Subcutaneous abdominal adipose tissue (tissue), 5 donors: Measurements from ENCODE around the gene HMGCS2.

Experiments used
- H3K27ac ChIP-seq: one replicate; pipeline ENCODE4 v1.7.0; 2013; ENCODE audit warnings: low read depth, mild to moderate bottlenecking, inconsistent platforms, low read length, moderate library complexity
- H3K27me3 ChIP-seq, 5 donors: one replicate each; pipeline ENCODE4 v1.7.0; 2013; ENCODE audit warnings: low read length in 5 of 5, inconsistent platforms in 1 of 5; ENCODE audit not compliant: control insufficient read depth in 5 of 5, insufficient read depth in 4 of 5
- H3K36me3 ChIP-seq, 5 donors: one replicate each; pipeline ENCODE4 v1.7.0; 2013; ENCODE audit warnings: low read length in 5 of 5; ENCODE audit not compliant: control insufficient read depth in 5 of 5, insufficient read depth in 5 of 5
- H3K4me1 ChIP-seq, 5 donors: one replicate each; pipeline ENCODE4 v1.7.0; 2013; ENCODE audit warnings: low read length in 5 of 5, mild to moderate bottlenecking in 3 of 5, moderate library complexity in 1 of 5; ENCODE audit not compliant: control insufficient read depth in 5 of 5, insufficient read depth in 5 of 5
- H3K4me3 ChIP-seq, 5 donors: one replicate each; pipeline ENCODE4 v1.7.0; 2013; ENCODE audit warnings: low read length in 5 of 5, low read depth in 1 of 5
- H3K9ac ChIP-seq, 5 donors: one replicate each; pipeline ENCODE4 v1.7.0; 2013; ENCODE audit warnings: low read length in 5 of 5, mild to moderate bottlenecking in 4 of 5, moderate library complexity in 3 of 5
- H3K9me3 ChIP-seq, 5 donors: one replicate each; pipeline ENCODE4 v1.7.0; 2013; ENCODE audit warnings: low read length in 5 of 5; ENCODE audit not compliant: control insufficient read depth in 5 of 5
- donor health status: healthy.
- donor health status: healthy.
- donor health status: healthy.
- donor health status: healthy.
- donor health status: healthy.

HMGCS2 gene

GRCh38 chr1:119779869-119780356 lies 11.2 kb upstream of the HMGCS2 start:
- H3K4me3 ChIP-seq = peak overlapping the region in 4 of 5 donors; percentile 19 to 56 (median 37)
- H3K4me1 ChIP-seq = peaks cover 0 to 29% (median 24%) of the 10 kb centered on the region in 5 donors
- H3K27me3 ChIP-seq = no peaks in the 10 kb centered on the region

GRCh38 chr1:119778886-119779560 lies 10.3 kb upstream of the HMGCS2 start:
- Histone ChIP-seq H3K9ac (no peak overlapping the region), H3K4me1 (peaks cover 0 to 23% (median 19%) of the 10 kb centered on the region in 5 donors), H3K27ac (no peak overlapping the region)

More at GRCh38 chr1:119779869-119780356, 11.2 kb upstream of the HMGCS2 start:
- Histone ChIP-seq H3K27ac (no peak overlapping the region), H3K36me3 (no peaks in the 10 kb centered on the region), H3K9me3 (no peaks in the 10 kb centered on the region), H3K9ac (peak overlapping the region in 1 of 5 donors; percentile 16)

GRCh38 chr1:119778359-119778758 lies 9.7 kb upstream of the HMGCS2 start:
- Histone ChIP-seq H3K36me3 (no peaks in the 10 kb centered on the region), H3K27ac (no peak overlapping the region), H3K9ac (no peak overlapping the region), H3K9me3 (no peaks in the 10 kb centered on the region), H3K4me3 (no peak overlapping the region), H3K4me1 (peaks cover 0 to 22% (median 15%) of the 10 kb centered on the region in 5 donors), H3K27me3 (no peaks in the 10 kb centered on the region)

More at GRCh38 chr1:119778886-119779560, 10.3 kb upstream of the HMGCS2 start:
- Histone ChIP-seq H3K9me3 (no peaks in the 10 kb centered on the region), H3K27me3 (no peaks in the 10 kb centered on the region), H3K4me3 (no peak overlapping the region), H3K36me3 (no peaks in the 10 kb centered on the region)

- H3K4me1 ChIP-seq = peaks cover 0 to 10% (median 4%) of the 10 kb centered on the region in 5 donors
- no peak overlapping the region for H3K4me3 ChIP-seq
- H3K9ac ChIP-seq = no peak overlapping the region
- H3K9me3 ChIP-seq = no peaks in the 10 kb centered on the region
- no peak overlapping the region for H3K27ac ChIP-seq
- H3K27me3 ChIP-seq = no peaks in the 10 kb centered on the region
- H3K36me3 ChIP-seq = no peaks in the 10 kb centered on the region
Measured at GRCh38 chr1:119774746-119775490, 6.2 kb upstream of the HMGCS2 start.

GRCh38 chr1:119773711-119774241 lies 5.1 kb upstream of the HMGCS2 start:
- Histone ChIP-seq H3K27ac (no peak overlapping the region), H3K4me1 (peaks cover 0 to 7% (median 0%) of the 10 kb centered on the region in 5 donors), H3K36me3 (no peaks in the 10 kb centered on the region), H3K9me3 (no peaks in the 10 kb centered on the region), H3K9ac (no peak overlapping the region), H3K27me3 (no peaks in the 10 kb centered on the region), H3K4me3 (no peak overlapping the region)

GRCh38 chr1:119772298-119772697 lies 3.6 kb upstream of the HMGCS2 start:
- Histone ChIP-seq H3K27ac (no peak overlapping the region), H3K36me3 (no peaks in the 10 kb centered on the region), H3K4me3 (no peak overlapping the region), H3K4me1 (peaks cover 0 to 7% (median under 1%) of the 10 kb centered on the region in 5 donors), H3K9ac (no peak overlapping the region), H3K27me3 (no peaks in the 10 kb centered on the region), H3K9me3 (no peaks in the 10 kb centered on the region)

- H3K36me3 ChIP-seq = no peaks in the 10 kb centered on the region
- no peak overlapping the region for H3K4me3 ChIP-seq
- H3K9ac ChIP-seq = no peak overlapping the region
- H3K27me3 ChIP-seq = no peaks in the 10 kb centered on the region
- no peak overlapping the region for H3K27ac ChIP-seq
- no peaks in the 10 kb centered on the region for H3K9me3 ChIP-seq
- peaks cover 0 to 9% (median 5%) of the 10 kb centered on the region in 5 donors for H3K4me1 ChIP-seq
Measured at GRCh38 chr1:119771770-119772169, 3.1 kb upstream of the HMGCS2 start.

- H3K9ac ChIP-seq = no peak overlapping the region
- no peaks in the 10 kb centered on the region for H3K27me3 ChIP-seq
- H3K4me1 ChIP-seq = peaks cover 0 to 16% (median 12%) of the 10 kb centered on the region in 5 donors
- H3K27ac ChIP-seq = no peak overlapping the region
- H3K36me3 ChIP-seq = no peaks in the 10 kb centered on the region
- no peak overlapping the region for H3K4me3 ChIP-seq
- H3K9me3 ChIP-seq = no peaks in the 10 kb centered on the region
Measured at GRCh38 chr1:119771016-119771415, 2.3 kb upstream of the HMGCS2 start.

GRCh38 chr1:119767486-119767885 lies 1.2 kb downstream of the HMGCS2 start:
- H3K4me3 ChIP-seq = no peak overlapping the region
- H3K9me3 ChIP-seq = peaks cover 0 to 7% (median 0%) of the 10 kb centered on the region in 5 donors
- peaks cover 0 to 14% (median 9%) of the 10 kb centered on the region in 5 donors for H3K4me1 ChIP-seq
- H3K9ac ChIP-seq = no peak overlapping the region
- H3K27ac ChIP-seq = no peak overlapping the region
- H3K36me3 ChIP-seq = no peaks in the 10 kb centered on the region
- H3K27me3 ChIP-seq = no peaks in the 10 kb centered on the region

GRCh38 chr1:119766374-119766794 lies 2.3 kb downstream of the HMGCS2 start:
- Histone ChIP-seq H3K4me1 (peaks cover 0 to 14% (median 9%) of the 10 kb centered on the region in 5 donors), H3K9me3 (peaks cover 0 to 7% (median 0%) of the 10 kb centered on the region in 5 donors), H3K4me3 (no peak overlapping the region), H3K27me3 (no peaks in the 10 kb centered on the region), H3K36me3 (no peaks in the 10 kb centered on the region), H3K27ac (no peak overlapping the region), H3K9ac (peak overlapping the region in 3 of 5 donors; percentile 19 to 49 (median 22))
